Measurements from ENCODE around the gene INO80.
"Not testable (repeated sequence)": the region's sequence is repeated elsewhere in the genome, so short reads cannot be mapped to it uniquely, and the experiment has no call there.

INO80 gene

DNA sequence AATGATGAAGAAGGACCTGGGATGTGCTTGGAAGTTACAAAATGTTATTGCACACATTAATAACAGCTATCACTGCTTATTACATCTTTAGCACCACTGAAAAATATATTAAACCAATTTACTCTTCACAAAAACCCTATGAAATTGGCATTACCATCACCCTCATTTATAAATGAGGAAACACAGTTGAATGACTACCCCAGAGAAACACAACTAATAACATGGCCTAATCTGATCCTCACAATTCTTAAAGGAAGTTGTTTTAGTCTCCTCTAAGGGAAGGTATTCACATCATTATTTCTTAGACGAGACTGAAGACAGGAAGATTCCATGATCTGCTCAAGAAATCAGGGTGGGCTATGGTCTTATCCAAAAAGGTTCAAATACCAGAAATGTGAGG lies 35.9 kb downstream of the INO80 start:
- Histone ChIP-seq H3K27ac (ENCODE audit: insufficient read depth, low read depth, low read length, poor library complexity, severe bottlenecking) (no peak overlapping the region), H3K4me1 (ENCODE audit: control insufficient read depth, insufficient read depth, low read length) (no peaks in the 10 kb centered on the region), H3K27me3 (ENCODE audit: control insufficient read depth, insufficient read depth, low read length, poor library complexity, severe bottlenecking) (no peaks in the 10 kb centered on the region), H3K9me3 (ENCODE audit: control insufficient read depth, low read length) (no peaks in the 10 kb centered on the region), H3K36me3 (ENCODE audit: control insufficient read depth, insufficient read depth, low read length) (peaks cover 50% of the 10 kb centered on the region), H3K4me3 (ENCODE audit: insufficient read depth, low read depth, low read length) (no peak overlapping the region)
- WGBS, 2 experiments, result 100% methylated on average over 1 of the region's 1 CpG

DNA sequence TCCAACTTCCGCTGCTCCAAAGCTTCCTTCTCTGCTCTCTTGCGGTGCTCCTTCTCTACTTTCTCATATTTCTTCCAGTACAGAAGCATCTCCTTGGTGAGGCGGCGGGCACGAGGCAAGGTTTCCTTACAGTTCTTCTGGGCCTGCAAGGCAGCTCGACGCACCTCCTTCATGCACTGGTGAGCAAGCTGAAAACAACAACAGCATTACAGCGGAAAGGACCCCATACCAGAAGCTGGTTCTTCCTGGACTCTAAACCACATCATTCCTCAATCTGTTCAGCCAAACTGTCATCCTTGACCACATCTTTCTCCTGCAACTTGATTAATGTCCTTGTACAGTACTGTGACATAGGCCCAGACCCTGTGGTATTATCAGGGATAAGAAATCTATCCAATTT lies 36.4 kb downstream of the INO80 start:
- Histone ChIP-seq H3K9me3 (ENCODE audit: control insufficient read depth, low read length) (no peaks in the 10 kb centered on the region), H3K27ac (ENCODE audit: insufficient read depth, low read depth, low read length, poor library complexity, severe bottlenecking) (no peak overlapping the region), H3K4me3 (ENCODE audit: insufficient read depth, low read depth, low read length) (no peak overlapping the region), H3K4me1 (ENCODE audit: control insufficient read depth, insufficient read depth, low read length) (no peaks in the 10 kb centered on the region), H3K36me3 (ENCODE audit: control insufficient read depth, insufficient read depth, low read length) (peaks cover 46% of the 10 kb centered on the region), H3K27me3 (ENCODE audit: control insufficient read depth, insufficient read depth, low read length, poor library complexity, severe bottlenecking) (no peaks in the 10 kb centered on the region)
- 93 to 94% methylated on average over 8 of the region's 8 CpGs for WGBS, 2 experiments

DNA sequence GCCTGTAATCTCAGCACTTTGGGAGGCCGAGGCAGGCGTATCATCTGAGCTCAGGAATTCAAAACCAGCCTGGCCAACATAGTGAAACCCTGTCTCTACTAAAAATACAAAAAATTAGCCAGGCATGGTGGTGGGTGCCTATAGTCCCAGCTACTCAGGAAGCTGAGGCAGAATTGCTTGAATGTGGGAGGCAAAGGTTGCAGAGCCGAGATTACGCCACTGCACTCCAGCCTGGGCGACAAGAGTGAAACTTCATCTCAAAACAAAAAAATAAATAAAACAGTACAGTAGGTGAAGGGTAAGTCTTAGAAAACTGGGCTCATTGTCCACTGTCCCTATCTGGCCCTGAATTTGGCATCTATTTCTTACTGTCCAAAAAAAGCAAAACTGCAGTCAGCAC lies 37.2 kb downstream of the INO80 start:
- H3K4me1 ChIP-seq (ENCODE audit: control insufficient read depth, insufficient read depth, low read length); H3K4me3 ChIP-seq (ENCODE audit: insufficient read depth, low read depth, low read length); H3K27ac ChIP-seq (ENCODE audit: insufficient read depth, low read depth, low read length, poor library complexity, severe bottlenecking); H3K27me3 ChIP-seq (ENCODE audit: control insufficient read depth, insufficient read depth, low read length, poor library complexity, severe bottlenecking); H3K9me3 ChIP-seq (ENCODE audit: control insufficient read depth, low read length): not testable (repeated sequence)
- H3K36me3 ChIP-seq (ENCODE audit: control insufficient read depth, insufficient read depth, low read length), result peaks cover 47% of the 10 kb centered on the region
- 92 to 95% methylated on average over 5 of the region's 5 CpGs for WGBS, 2 experiments

GRCh38 chr15:41078125-41078524 lies 38.0 kb downstream of the INO80 start:
- no peaks in the 10 kb centered on the region for H3K4me1 ChIP-seq (ENCODE audit: control insufficient read depth, insufficient read depth, low read length)
- H3K27me3 ChIP-seq (ENCODE audit: control insufficient read depth, insufficient read depth, low read length, poor library complexity, severe bottlenecking), result no peaks in the 10 kb centered on the region
- peaks cover 46% of the 10 kb centered on the region for H3K36me3 ChIP-seq (ENCODE audit: control insufficient read depth, insufficient read depth, low read length)
- H3K9me3 ChIP-seq (ENCODE audit: control insufficient read depth, low read length), result no peaks in the 10 kb centered on the region
- WGBS, 2 experiments, result 96% methylated on average over 2 to 7 of the region's 7 CpGs
- H3K27ac ChIP-seq (ENCODE audit: insufficient read depth, low read depth, low read length, poor library complexity, severe bottlenecking), result no peak overlapping the region
- H3K4me3 ChIP-seq (ENCODE audit: insufficient read depth, low read depth, low read length), result no peak overlapping the region

GRCh38 chr15:41073028-41073427 lies 43.1 kb downstream of the INO80 start:
- 90 to 92% methylated on average over 3 of the region's 3 CpGs for WGBS, 2 experiments
- Histone ChIP-seq H3K4me3 (ENCODE audit: insufficient read depth, low read depth, low read length) (no peak overlapping the region), H3K27me3 (ENCODE audit: control insufficient read depth, insufficient read depth, low read length, poor library complexity, severe bottlenecking) (no peaks in the 10 kb centered on the region), H3K27ac (ENCODE audit: insufficient read depth, low read depth, low read length, poor library complexity, severe bottlenecking) (no peak overlapping the region), H3K9me3 (ENCODE audit: control insufficient read depth, low read length) (no peaks in the 10 kb centered on the region), H3K36me3 (ENCODE audit: control insufficient read depth, insufficient read depth, low read length) (peaks cover 32% of the 10 kb centered on the region), H3K4me1 (ENCODE audit: control insufficient read depth, insufficient read depth, low read length) (no peaks in the 10 kb centered on the region)

GRCh38 chr15:41072013-41072412 lies 44.1 kb downstream of the INO80 start:
- Histone ChIP-seq H3K27me3 (ENCODE audit: control insufficient read depth, insufficient read depth, low read length, poor library complexity, severe bottlenecking) (no peaks in the 10 kb centered on the region), H3K36me3 (ENCODE audit: control insufficient read depth, insufficient read depth, low read length) (peaks cover 40% of the 10 kb centered on the region)
- 100% methylated on average over 2 of the region's 3 CpGs; no CpG with 5 or more reads in 1 of the 2 experiments for WGBS, 2 experiments

GRCh38 chr15:41066516-41066915 lies 49.6 kb downstream of the INO80 start:
- no peaks in the 10 kb centered on the region for H3K27me3 ChIP-seq (ENCODE audit: control insufficient read depth, insufficient read depth, low read length, poor library complexity, severe bottlenecking)
- no peaks in the 10 kb centered on the region for H3K4me1 ChIP-seq (ENCODE audit: control insufficient read depth, insufficient read depth, low read length)
- no peak overlapping the region for H3K27ac ChIP-seq (ENCODE audit: insufficient read depth, low read depth, low read length, poor library complexity, severe bottlenecking)
- H3K9me3 ChIP-seq (ENCODE audit: control insufficient read depth, low read length), result no peaks in the 10 kb centered on the region
- H3K36me3 ChIP-seq (ENCODE audit: control insufficient read depth, insufficient read depth, low read length), result peaks cover 48% of the 10 kb centered on the region
- WGBS, 2 experiments, result 90 to 94% methylated on average over 7 of the region's 7 CpGs
- no peak overlapping the region for H3K4me3 ChIP-seq (ENCODE audit: insufficient read depth, low read depth, low read length)

More at GRCh38 chr15:41072013-41072412, 44.1 kb downstream of the INO80 start:
- H3K4me1 ChIP-seq (ENCODE audit: control insufficient read depth, insufficient read depth, low read length), result no peaks in the 10 kb centered on the region
- no peak overlapping the region for H3K27ac ChIP-seq (ENCODE audit: insufficient read depth, low read depth, low read length, poor library complexity, severe bottlenecking)
- H3K9me3 ChIP-seq (ENCODE audit: control insufficient read depth, low read length), result no peaks in the 10 kb centered on the region
- H3K4me3 ChIP-seq (ENCODE audit: insufficient read depth, low read depth, low read length), result no peak overlapping the region

DNA sequence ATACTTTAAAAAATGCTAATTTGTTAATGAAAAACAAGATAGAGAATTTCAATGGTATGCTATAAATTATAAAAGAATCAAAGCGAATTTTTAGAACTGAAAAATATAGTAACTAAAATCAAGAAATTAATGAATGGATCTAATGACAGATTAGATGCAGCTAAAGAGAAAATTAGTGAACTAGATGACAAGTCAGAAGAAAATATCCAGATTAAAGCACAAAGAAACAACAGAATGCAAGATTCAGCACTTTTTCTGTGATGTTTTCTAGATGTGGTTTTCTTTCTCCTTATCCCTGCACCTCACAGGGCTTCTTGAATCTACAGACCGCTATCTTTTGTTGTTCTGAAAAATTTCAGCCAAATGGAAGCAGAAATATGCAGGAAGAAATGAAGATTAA lies 54.4 kb downstream of the INO80 start:
- no peaks in the 10 kb centered on the region for H3K4me1 ChIP-seq (ENCODE audit: control insufficient read depth, insufficient read depth, low read length)
- WGBS, 2 experiments, result 100% methylated on average over 1 of the region's 2 CpGs; no CpG with 5 or more reads in 1 of the 2 experiments
- no peaks in the 10 kb centered on the region for H3K27me3 ChIP-seq (ENCODE audit: control insufficient read depth, insufficient read depth, low read length, poor library complexity, severe bottlenecking)
- peaks cover 60% of the 10 kb centered on the region for H3K36me3 ChIP-seq (ENCODE audit: control insufficient read depth, insufficient read depth, low read length)
- H3K27ac ChIP-seq (ENCODE audit: insufficient read depth, low read depth, low read length, poor library complexity, severe bottlenecking), result no peak overlapping the region
- no peak overlapping the region for H3K4me3 ChIP-seq (ENCODE audit: insufficient read depth, low read depth, low read length)
- no peaks in the 10 kb centered on the region for H3K9me3 ChIP-seq (ENCODE audit: control insufficient read depth, low read length)

GRCh38 chr15:41060505-41060904 lies 55.6 kb downstream of the INO80 start:
- Histone ChIP-seq H3K9me3 (ENCODE audit: control insufficient read depth, low read length) (no peaks in the 10 kb centered on the region), H3K4me3 (ENCODE audit: insufficient read depth, low read depth, low read length) (no peak overlapping the region), H3K27me3 (ENCODE audit: control insufficient read depth, insufficient read depth, low read length, poor library complexity, severe bottlenecking) (no peaks in the 10 kb centered on the region), H3K27ac (ENCODE audit: insufficient read depth, low read depth, low read length, poor library complexity, severe bottlenecking) (no peak overlapping the region), H3K36me3 (ENCODE audit: control insufficient read depth, insufficient read depth, low read length) (peaks cover 67% of the 10 kb centered on the region), H3K4me1 (ENCODE audit: control insufficient read depth, insufficient read depth, low read length) (no peaks in the 10 kb centered on the region)
- 96 to 97% methylated on average over 3 of the region's 3 CpGs for WGBS, 2 experiments

GRCh38 chr15:41056810-41057209 lies 59.3 kb downstream of the INO80 start:
- no peaks in the 10 kb centered on the region for H3K9me3 ChIP-seq (ENCODE audit: control insufficient read depth, low read length)
- H3K4me3 ChIP-seq (ENCODE audit: insufficient read depth, low read depth, low read length), result no peak overlapping the region
- peaks cover 49% of the 10 kb centered on the region for H3K36me3 ChIP-seq (ENCODE audit: control insufficient read depth, insufficient read depth, low read length)
- WGBS, 2 experiments, result 88 to 92% methylated on average over 2 of the region's 2 CpGs
- H3K27ac ChIP-seq (ENCODE audit: insufficient read depth, low read depth, low read length, poor library complexity, severe bottlenecking), result no peak overlapping the region
- no peaks in the 10 kb centered on the region for H3K4me1 ChIP-seq (ENCODE audit: control insufficient read depth, insufficient read depth, low read length)
- no peaks in the 10 kb centered on the region for H3K27me3 ChIP-seq (ENCODE audit: control insufficient read depth, insufficient read depth, low read length, poor library complexity, severe bottlenecking)

DNA sequence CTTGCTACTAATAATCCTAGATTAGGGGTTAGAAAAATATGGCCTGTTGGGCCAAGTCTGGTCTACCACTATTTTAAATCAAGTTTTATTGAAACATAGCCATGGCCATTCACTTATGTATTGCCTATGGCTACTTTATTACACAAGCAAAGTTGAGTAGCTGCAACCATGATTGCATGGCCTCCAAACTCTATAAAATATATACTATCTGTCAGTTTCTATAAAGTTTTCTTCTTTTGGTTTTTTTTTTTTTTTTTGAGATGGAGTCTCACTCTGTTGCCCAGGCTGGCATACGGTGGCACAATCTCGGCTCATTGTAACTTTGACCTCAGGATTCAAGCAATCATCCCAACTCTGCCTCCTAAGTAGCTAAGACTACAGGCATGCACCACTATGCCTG lies 60.4 kb downstream of the INO80 start:
- Histone ChIP-seq H3K27me3 (ENCODE audit: control insufficient read depth, insufficient read depth, low read length, poor library complexity, severe bottlenecking) (no peaks in the 10 kb centered on the region), H3K36me3 (ENCODE audit: control insufficient read depth, insufficient read depth, low read length) (peaks cover 44% of the 10 kb centered on the region), H3K4me3 (ENCODE audit: insufficient read depth, low read depth, low read length) (no peak overlapping the region), H3K27ac (ENCODE audit: insufficient read depth, low read depth, low read length, poor library complexity, severe bottlenecking) (no peak overlapping the region), H3K4me1 (ENCODE audit: control insufficient read depth, insufficient read depth, low read length) (no peaks in the 10 kb centered on the region), H3K9me3 (ENCODE audit: control insufficient read depth, low read length) (no peaks in the 10 kb centered on the region)
- WGBS, 2 experiments, result 87 to 95% methylated on average over 2 of the region's 2 CpGs
